Gastrocnemius medialis (tissue), 4 donors: Measurements from ENCODE around the gene RNU7-1.

Experiments
- POLR2A ChIP-seq, 2 donors: fragments of 450-650 bp; IDR thresholded peaks; one replicate each; pipeline ENCODE4 v1.6.1; 2017; ENCODE audit warnings: antibody characterized with exemption in 2 of 2, mild to moderate bottlenecking in 2 of 2, moderate library complexity in 2 of 2
- TF ChIP-seq, protein P1 (sequence below), 5 experiments: fragments of 450-650 bp in 3 of 5; fragments of 200-600 bp in 2 of 5; sonication (generic) in 2 of 5; IDR thresholded peaks in 4 of 5; conservative IDR thresholded peaks in 1 of 5; 1 replicate in 4 of 5; 2 replicates in 1 of 5; pipeline ENCODE4 v1.5.1; 2016 to 2019; ENCODE audit warnings: antibody characterized with exemption in 5 of 5, mild to moderate bottlenecking in 3 of 5, moderate library complexity in 3 of 5

DNA sequence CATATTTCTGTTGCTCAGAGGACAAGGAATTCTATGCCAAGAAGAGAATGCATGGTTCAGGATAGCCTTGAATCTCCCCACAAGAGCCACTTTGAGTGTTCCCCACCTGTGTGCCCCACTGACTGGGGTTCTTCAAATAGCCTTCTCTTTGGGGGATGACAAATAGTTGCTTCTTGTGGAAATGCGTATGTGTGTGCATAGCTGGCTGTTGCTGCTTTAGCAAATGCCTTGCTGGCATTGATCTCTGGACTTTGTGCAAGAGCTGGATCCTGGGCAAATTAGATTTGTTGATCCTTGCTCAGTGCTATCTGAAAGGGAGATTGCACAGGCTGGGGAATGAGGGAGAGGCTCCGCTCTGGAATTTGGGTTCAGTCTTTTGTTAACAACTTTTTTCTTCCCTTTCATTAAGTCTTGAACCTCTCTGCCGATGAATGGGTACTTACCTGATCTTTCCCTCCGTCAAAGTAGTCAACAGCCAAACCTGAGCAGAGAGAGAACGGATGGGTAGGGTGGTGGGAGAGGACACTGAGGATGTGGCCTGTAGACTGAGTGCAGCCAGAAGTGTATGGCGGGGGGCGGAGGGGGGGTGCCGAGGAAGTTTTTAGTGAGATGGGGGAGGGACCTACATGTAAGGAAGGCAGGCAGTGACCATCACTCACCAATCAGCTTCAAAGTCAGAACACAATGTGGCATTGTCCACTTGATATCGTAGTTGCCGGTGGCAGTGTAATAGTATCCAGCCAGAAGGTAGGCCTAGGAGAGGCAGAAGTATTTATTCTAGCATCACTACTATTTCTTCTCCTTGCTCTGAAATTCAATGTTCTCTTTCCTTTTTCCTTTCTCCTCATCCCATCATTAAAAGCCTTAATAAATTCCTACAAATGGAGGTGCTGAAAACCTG lies 37.8 kb downstream of the RNU7-1 start:
- TF ChIP-seq POLR2A (IDR thresholded peaks at IDR 0.05) = no peak
- TF ChIP-seq, protein P1, sequence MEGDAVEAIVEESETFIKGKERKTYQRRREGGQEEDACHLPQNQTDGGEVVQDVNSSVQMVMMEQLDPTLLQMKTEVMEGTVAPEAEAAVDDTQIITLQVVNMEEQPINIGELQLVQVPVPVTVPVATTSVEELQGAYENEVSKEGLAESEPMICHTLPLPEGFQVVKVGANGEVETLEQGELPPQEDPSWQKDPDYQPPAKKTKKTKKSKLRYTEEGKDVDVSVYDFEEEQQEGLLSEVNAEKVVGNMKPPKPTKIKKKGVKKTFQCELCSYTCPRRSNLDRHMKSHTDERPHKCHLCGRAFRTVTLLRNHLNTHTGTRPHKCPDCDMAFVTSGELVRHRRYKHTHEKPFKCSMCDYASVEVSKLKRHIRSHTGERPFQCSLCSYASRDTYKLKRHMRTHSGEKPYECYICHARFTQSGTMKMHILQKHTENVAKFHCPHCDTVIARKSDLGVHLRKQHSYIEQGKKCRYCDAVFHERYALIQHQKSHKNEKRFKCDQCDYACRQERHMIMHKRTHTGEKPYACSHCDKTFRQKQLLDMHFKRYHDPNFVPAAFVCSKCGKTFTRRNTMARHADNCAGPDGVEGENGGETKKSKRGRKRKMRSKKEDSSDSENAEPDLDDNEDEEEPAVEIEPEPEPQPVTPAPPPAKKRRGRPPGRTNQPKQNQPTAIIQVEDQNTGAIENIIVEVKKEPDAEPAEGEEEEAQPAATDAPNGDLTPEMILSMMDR (IDR thresholded peaks at IDR 0.05 in 4 of 5, conservative IDR thresholded peaks at IDR 0.05 in 1 of 5) = no peak
